SK-N-DZ (cell line): ENCODE data around the gene IL20.

ENCODE experiments used
- DNase-seq: peaks from one replicate; pipeline ENCODE4 v3.0.0-alpha.2; 2015; ENCODE audit warnings: low spot score

IL20 gene

DNA sequence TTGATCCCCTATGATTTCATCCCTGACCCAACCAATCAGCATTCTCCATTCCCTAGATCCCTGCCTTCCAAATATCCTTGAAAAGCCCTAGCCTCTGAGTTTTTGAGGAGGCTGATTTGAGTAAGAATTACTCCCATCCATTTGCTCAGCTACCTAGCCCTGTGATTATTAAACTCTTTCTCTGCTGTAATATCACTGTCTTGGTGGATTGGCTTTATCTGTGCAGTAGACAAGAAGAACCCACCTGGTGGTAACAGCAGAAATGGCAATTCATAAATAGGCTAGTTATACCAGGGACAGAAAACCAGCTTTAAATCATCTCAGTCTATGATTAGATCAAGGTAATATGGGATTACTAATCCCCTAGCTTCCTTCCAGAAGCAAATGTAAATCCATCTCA is 13.0 kb downstream of the IL20 start:
- no peak for DNase-seq

DNA sequence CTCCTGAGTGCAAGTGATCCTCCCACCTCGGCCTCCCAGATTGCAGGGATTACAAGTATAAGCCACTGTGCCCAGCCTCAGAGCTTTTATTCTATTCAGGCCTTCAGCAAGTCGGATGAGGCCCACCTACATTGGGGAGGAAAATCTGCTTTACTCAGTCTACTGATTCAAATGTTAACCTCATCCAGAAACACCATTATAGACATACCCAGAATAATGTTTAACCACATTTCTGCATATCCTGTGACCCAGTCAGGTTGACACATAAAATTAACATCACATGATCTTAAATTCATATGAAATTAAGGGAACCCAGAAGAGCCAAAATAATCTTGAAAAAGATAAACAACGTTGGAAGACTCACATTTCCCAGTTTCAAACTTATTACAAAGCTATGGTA is 14.9 kb downstream of the IL20 start:
- DNase-seq: no peak

- no peak for DNase-seq
These were observed 17.1 kb downstream of the IL20 start for GRCh38 chr1:206882555-206882954.

DNA sequence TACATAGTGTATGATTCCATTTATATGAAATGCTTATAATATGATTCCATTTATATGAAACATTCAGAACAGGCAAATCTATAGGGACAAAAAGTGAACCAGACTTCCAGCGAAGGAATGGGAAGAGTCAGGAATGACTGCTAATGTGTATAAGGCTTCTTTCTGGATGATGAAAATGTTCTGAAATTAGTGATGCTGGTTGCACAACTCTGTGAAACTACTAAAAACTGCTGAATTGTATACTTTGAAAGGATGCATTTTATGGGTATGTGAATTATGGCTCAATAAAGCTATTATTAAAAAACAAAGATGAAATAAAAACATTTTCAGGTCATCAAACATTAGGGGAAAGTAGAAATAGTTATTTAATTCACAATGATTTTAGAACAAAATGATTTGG is 17.7 kb downstream of the IL20 start:
- DNase-seq: no peak

GRCh38 chr1:206883876-206884275 is 18.5 kb downstream of the IL20 start:
- no peak for DNase-seq

- DNase-seq: no peak
These were observed 20.1 kb downstream of the IL20 start for GRCh38 chr1:206885341-206886060.

GRCh38 chr1:206886831-206887230 is 21.4 kb downstream of the IL20 start:
- DNase-seq: no peak

GRCh38 chr1:206887701-206888100 is 22.3 kb downstream of the IL20 start:
- no peak for DNase-seq

- DNase-seq: no peak
These were observed 25.0 kb downstream of the IL20 start for GRCh38 chr1:206890125-206891060.

DNA sequence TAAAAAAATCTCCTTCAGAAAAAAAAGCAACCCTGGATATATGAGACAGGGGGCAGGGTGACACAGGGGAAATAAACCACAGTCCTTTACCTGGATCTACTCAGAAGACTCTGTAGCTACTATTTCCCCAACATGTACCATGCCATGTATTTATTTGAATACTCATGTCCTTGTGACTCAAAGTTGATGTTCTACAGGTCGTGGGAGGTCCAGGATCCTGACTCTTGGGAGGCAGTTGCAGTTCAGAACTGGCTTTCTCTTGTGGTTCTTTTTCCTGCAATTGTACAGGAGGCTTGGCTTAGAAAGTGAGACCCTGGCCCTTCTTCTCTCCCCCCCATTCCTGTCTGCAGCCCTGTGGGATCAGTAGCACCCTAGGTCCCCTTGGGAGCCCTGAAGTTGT is 26.0 kb downstream of the IL20 start:
- DNase-seq: no peak

DNA sequence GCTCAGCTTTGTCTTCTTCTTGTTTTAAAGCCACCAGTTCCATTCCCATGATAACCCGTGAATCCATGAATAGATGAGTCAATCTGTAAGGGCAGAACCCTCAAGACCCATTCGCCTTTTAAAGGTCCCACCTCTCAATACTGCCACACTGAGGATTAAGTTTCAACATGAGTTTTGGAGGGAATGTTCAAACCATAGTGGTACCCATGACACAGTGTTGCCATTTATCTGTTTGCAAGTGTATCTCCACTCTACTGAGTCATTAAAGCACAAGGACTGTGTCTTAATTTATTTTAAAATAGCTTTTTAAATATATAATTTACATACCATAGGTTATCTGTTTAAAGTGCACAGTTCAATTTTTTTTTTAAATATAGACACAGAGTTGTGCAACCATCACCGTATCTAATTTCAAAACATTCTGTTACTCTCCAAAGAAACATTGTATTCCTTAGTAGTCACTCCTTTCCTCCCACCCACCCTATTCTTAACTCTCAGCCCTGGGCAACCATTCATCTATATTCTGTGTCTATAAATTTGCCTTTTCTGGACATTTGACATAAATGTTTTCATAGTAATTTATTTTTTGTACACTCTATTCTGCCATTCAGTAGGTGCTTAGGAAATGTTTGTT is 27.0 kb downstream of the IL20 start:
- DNase-seq: no peak

DNA sequence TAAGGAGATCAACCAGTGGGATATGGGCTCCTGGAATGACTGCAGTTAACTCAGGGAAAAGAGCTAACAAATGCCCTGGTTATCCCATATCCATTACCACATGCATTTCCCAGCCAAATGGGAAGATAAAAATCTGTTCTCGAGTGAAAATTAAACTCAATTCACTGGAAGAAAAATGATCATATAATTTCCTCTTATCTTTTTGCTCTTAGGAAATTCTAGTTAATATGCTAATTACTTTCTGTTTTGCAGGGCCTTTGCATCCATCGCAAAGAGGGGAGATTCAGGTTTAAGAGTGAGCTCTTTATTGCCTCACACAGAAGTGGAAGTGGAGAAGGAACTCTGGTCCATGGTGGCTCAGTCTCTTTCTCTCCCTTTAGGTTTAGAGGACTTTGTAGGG is 28.0 kb downstream of the IL20 start:
- no peak for DNase-seq

DNA sequence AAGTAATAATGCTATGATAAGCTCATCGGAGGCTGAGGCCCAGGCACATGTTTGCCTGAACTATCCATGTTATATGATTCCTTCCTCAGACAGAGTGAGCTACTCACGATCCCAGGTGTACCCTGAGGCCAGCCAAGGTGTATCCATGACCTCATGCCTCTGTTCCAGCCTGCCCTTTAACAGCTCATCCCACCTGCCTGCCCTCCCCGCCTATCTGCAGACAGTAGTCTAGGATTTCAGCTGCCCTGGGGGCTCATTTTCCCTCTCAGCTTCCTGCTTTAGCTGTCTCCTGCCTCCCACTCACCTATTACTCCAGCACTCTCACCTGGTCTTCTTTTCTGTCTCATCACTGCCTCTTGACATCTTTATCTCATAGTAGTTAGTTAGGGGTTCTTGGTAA is 29.9 kb downstream of the IL20 start:
- DNase-seq: no peak

DNA sequence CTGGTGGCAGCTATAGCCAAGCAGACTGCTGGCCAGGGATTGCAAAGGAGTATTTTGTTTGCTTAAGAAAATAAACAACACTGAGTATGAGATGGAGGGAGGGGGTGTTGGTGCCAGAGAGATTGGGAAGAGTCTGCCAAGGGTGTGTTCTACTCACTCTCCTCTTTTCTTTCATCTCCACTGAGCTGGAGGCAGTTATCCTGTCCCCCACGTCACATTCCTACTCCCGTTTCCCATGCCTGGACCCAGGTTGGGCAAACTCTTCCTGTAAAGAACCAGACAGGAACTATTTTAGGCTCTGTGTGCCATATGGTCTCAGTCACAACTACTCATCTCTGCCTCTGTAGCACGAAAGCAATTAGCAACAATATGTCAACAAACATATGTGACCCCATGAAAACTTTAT is 30.4 kb downstream of the IL20 start:
- DNase-seq: no peak

DNA sequence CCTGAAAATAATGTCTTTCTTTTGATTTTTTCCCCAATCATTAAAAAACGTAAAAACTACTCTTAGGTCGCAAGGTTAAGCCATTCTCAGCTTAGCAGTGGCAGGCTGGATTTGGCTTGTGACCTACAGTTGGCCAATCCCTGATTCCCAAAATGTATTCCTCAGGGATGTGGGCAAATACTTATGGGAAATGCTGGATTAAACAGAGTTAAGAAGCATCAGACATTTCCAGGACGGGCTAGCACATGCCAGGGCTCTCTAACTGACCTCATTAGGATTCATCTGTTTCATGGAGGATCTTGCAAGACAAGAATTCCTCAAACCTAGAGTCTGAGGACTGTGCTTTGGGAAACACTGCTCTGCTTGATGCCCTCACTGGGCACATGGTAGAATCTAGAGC is 30.8 kb downstream of the IL20 start:
- no peak for DNase-seq

DNA sequence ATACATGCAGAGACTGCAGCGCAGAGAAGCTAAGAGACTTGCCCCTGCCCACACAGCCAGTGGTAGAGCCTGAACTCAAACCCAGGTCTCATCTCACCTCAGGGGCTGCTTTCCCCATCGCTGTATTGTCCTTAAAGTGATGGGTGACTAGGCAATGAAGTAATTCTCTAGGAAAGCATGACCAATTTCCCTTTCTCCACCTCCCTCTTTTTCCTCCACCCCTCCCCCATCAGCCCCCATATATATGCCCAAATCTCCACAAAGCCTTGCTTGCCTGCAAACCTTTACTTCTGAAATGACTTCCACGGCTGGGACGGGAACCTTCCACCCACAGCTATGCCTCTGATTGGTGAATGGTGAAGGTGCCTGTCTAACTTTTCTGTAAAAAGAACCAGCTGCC is 31.8 kb downstream of the IL20 start, which contains the start of gene IL24:
Gene IL24 (plus strand): TSS at position 269 of the 400 bp plus-strand sequence. CDS start 390 bp downstream, outside the sequence.
- no peak for DNase-seq

DNA sequence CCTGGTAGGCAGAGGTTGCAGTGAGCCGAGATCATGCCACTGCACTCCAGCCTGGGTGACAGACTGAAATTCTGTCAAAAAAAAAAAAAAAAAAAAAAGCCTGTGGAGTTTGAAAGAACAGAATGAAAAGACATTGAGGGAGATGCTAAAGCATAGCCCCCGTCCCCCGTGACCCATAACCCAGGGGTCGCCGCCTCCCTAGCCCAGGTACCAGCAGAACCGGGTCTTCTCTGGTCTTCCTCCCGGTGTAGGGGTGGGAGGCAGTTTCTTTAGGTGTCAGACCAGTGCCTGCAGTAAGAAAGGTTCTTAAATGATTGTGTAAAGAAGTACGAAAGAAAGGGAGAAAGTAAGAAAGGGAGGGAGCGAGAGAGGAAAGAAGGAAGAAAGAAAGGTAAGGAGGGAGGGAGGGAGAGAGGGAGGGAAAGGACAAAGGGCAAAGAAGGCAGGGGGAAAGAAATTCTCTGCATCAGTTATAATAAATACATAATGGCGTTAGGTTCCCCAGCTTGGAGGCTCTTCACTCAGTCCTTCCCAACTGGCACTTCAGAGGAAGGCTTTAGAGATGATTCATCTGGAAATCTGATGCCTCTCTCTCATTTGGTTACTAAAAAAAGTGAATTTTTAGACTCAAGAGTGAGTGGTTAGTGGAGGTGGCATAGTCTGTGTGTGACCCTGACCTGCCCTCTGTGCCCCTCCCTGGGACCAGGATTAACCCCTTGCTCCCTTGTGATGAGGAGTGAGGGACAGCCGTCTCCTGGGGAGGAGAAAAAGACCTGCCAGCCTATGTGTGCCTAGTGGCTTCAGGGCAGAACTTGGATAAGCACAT is 32.9 kb downstream of the IL20 start:
- no peak for DNase-seq

GRCh38 chr1:206898915-206899431 is 33.5 kb downstream of the IL20 start:
- DNase-seq: no peak

DNA sequence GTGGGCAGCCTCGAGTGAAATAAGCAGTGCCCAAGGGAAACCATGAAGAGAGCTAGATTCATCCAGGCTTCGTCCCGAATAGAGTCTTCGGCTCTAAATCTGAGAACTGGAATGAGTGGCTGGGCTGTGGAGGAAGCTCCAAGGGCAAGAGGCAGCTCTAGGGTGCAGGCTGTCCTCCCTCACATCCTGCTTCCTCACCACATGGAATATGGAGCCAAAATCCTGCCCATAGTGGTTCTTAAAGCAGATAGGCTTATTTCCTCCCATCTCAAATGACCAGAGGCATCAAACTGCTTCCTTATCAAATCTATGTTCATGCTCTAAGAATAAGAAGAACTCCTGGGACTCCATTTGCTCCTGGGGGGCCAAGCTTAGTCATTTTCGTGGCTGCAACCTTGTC is 34.3 kb downstream of the IL20 start:
- no peak for DNase-seq

- DNase-seq: no peak
These were observed 34.7 kb downstream of the IL20 start for GRCh38 chr1:206900149-206900548.

GRCh38 chr1:206901944-206902343 is 36.5 kb downstream of the IL20 start:
- no peak for DNase-seq
